ENCODE data around the gene SBF2. TPM values are rescaled to one million over a fixed set of nuclear protein-coding genes. Genes with fewer than 3 reads are reported as not detected.

SBF2 gene
- total and polyA plus RNA-seq, 9 of the 15 experiments (the other 6 are each of a cell fraction or from before 2014, with no cell fraction given): 0.80 to 9.5 (median 5.0) TPM

DNA sequence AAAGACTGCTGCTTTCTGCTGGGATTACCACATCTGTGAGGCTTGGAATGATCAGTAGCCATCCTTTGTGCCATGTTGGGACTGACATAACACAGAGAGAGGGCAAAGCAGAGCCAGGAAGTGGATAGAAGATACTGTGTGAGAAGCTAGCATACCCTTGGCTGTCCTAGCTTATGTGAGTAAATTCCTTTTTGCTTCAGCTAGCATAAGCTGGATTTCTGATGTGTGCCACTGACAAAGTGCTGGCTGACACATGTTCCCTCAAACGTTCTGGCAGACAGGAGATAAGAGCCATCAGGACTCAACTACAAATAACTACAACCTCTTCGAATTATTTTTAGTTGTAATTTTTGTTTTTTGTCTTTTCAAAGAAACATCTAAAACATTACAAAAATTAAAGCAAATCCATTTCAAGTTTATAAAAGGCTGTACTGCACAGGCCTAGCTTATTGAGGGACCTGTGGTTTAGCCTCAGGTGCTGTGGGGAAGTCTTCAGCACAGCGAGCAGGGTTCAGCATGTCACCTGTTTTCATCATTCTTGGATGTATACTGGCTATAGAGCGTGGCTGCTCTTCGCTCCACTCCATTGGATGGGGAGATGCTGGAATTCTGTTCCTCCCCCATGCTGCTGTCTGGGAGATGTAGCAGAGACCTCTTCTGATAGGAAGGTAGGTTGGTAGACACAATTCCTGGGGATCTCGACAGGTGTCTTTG is 509.3 kb downstream of the SBF2 start (continued):
- TF ChIP-seq, protein P1, sequence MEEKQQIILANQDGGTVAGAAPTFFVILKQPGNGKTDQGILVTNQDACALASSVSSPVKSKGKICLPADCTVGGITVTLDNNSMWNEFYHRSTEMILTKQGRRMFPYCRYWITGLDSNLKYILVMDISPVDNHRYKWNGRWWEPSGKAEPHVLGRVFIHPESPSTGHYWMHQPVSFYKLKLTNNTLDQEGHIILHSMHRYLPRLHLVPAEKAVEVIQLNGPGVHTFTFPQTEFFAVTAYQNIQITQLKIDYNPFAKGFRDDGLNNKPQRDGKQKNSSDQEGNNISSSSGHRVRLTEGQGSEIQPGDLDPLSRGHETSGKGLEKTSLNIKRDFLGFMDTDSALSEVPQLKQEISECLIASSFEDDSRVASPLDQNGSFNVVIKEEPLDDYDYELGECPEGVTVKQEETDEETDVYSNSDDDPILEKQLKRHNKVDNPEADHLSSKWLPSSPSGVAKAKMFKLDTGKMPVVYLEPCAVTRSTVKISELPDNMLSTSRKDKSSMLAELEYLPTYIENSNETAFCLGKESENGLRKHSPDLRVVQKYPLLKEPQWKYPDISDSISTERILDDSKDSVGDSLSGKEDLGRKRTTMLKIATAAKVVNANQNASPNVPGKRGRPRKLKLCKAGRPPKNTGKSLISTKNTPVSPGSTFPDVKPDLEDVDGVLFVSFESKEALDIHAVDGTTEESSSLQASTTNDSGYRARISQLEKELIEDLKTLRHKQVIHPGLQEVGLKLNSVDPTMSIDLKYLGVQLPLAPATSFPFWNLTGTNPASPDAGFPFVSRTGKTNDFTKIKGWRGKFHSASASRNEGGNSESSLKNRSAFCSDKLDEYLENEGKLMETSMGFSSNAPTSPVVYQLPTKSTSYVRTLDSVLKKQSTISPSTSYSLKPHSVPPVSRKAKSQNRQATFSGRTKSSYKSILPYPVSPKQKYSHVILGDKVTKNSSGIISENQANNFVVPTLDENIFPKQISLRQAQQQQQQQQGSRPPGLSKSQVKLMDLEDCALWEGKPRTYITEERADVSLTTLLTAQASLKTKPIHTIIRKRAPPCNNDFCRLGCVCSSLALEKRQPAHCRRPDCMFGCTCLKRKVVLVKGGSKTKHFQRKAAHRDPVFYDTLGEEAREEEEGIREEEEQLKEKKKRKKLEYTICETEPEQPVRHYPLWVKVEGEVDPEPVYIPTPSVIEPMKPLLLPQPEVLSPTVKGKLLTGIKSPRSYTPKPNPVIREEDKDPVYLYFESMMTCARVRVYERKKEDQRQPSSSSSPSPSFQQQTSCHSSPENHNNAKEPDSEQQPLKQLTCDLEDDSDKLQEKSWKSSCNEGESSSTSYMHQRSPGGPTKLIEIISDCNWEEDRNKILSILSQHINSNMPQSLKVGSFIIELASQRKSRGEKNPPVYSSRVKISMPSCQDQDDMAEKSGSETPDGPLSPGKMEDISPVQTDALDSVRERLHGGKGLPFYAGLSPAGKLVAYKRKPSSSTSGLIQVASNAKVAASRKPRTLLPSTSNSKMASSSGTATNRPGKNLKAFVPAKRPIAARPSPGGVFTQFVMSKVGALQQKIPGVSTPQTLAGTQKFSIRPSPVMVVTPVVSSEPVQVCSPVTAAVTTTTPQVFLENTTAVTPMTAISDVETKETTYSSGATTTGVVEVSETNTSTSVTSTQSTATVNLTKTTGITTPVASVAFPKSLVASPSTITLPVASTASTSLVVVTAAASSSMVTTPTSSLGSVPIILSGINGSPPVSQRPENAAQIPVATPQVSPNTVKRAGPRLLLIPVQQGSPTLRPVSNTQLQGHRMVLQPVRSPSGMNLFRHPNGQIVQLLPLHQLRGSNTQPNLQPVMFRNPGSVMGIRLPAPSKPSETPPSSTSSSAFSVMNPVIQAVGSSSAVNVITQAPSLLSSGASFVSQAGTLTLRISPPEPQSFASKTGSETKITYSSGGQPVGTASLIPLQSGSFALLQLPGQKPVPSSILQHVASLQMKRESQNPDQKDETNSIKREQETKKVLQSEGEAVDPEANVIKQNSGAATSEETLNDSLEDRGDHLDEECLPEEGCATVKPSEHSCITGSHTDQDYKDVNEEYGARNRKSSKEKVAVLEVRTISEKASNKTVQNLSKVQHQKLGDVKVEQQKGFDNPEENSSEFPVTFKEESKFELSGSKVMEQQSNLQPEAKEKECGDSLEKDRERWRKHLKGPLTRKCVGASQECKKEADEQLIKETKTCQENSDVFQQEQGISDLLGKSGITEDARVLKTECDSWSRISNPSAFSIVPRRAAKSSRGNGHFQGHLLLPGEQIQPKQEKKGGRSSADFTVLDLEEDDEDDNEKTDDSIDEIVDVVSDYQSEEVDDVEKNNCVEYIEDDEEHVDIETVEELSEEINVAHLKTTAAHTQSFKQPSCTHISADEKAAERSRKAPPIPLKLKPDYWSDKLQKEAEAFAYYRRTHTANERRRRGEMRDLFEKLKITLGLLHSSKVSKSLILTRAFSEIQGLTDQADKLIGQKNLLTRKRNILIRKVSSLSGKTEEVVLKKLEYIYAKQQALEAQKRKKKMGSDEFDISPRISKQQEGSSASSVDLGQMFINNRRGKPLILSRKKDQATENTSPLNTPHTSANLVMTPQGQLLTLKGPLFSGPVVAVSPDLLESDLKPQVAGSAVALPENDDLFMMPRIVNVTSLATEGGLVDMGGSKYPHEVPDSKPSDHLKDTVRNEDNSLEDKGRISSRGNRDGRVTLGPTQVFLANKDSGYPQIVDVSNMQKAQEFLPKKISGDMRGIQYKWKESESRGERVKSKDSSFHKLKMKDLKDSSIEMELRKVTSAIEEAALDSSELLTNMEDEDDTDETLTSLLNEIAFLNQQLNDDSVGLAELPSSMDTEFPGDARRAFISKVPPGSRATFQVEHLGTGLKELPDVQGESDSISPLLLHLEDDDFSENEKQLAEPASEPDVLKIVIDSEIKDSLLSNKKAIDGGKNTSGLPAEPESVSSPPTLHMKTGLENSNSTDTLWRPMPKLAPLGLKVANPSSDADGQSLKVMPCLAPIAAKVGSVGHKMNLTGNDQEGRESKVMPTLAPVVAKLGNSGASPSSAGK (IDR thresholded peaks at IDR 0.05): peak; percentile 45; the same call in 1 of the 2 replicates
- TF ChIP-seq, protein P2, sequence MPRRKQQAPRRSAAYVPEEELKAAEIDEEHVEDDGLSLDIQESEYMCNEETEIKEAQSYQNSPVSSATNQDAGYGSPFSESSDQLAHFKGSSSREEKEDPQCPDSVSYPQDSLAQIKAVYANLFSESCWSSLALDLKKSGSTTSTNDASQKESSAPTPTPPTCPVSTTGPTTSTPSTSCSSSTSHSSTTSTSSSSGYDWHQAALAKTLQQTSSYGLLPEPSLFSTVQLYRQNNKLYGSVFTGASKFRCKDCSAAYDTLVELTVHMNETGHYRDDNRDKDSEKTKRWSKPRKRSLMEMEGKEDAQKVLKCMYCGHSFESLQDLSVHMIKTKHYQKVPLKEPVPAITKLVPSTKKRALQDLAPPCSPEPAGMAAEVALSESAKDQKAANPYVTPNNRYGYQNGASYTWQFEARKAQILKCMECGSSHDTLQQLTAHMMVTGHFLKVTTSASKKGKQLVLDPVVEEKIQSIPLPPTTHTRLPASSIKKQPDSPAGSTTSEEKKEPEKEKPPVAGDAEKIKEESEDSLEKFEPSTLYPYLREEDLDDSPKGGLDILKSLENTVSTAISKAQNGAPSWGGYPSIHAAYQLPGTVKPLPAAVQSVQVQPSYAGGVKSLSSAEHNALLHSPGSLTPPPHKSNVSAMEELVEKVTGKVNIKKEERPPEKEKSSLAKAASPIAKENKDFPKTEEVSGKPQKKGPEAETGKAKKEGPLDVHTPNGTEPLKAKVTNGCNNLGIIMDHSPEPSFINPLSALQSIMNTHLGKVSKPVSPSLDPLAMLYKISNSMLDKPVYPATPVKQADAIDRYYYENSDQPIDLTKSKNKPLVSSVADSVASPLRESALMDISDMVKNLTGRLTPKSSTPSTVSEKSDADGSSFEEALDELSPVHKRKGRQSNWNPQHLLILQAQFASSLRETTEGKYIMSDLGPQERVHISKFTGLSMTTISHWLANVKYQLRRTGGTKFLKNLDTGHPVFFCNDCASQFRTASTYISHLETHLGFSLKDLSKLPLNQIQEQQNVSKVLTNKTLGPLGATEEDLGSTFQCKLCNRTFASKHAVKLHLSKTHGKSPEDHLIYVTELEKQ (CRISPR knock-in tag; IDR thresholded peaks at IDR 0.05): no peak
- no peak for TF ChIP-seq ZFPM2 (CRISPR knock-in tag; IDR thresholded peaks at IDR 0.05)
- TF ChIP-seq TAL1 (IDR thresholded peaks at IDR 0.05): peak; percentile 78
- peak; percentile 62; the same call in 1 of the 2 replicates for TF ChIP-seq L3MBTL2 (IDR thresholded peaks at IDR 0.05)
- no peak for TF ChIP-seq ZNF76 (CRISPR knock-in tag; IDR thresholded peaks at IDR 0.05; ENCODE audit: borderline replicate concordance)
